ENCODE measurements around the gene KDM4B.
"Not testable (repeated sequence)": the region's sequence is repeated elsewhere in the genome, so short reads cannot be mapped to it uniquely, and the experiment has no call there.

Gene KDM4B

DNA sequence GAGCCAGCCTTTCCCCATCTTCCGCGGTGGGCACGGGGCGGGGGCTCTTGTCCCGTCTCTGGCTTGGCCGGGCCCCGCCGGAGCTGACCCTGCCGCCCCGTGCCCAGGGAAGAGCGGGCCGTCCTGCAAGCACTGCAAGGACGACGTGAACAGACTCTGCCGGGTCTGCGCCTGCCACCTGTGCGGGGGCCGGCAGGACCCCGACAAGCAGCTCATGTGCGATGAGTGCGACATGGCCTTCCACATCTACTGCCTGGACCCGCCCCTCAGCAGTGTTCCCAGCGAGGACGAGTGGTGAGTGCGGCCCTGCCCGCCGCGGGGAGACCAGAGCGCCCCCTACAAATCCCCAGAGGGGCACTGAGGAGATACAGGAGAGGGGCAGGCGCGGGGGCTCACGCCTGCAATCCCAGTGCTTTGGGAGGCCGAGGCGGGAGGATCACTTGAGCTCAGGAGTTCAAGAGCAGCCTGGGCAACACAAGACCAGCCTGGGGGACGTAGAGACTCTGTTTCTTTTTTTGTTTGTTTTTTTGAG, 27.2 kb upstream of the KDM4B start:
- H3K36me3 ChIP-seq (ENCODE audit: control insufficient read depth, insufficient read depth, low read length), result peaks cover 62% of the 10 kb centered on the region

DNA sequence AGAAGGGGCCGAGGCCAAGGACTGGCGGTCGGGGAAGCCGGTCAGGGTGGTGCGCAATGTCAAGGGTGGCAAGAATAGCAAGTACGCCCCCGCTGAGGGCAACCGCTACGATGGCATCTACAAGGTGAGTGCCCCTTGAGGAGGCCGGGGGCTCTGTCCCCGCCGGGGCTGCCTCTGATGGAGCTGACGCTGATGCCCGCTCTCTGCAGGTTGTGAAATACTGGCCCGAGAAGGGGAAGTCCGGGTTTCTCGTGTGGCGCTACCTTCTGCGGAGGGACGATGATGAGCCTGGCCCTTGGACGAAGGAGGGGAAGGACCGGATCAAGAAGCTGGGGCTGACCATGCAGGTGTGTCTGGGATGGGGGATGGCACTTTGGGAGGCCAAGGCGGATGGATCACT, 18.3 kb upstream of the KDM4B start:
- H3K27ac ChIP-seq (ENCODE audit: low read depth, low read length); H3K9ac ChIP-seq (ENCODE audit: low read length); H3K9me3 ChIP-seq (ENCODE audit: control insufficient read depth, insufficient read depth, low read depth, low read length); H3K27me3 ChIP-seq (ENCODE audit: control insufficient read depth, insufficient read depth, low read length); H3K4me1 ChIP-seq (ENCODE audit: control insufficient read depth, insufficient read depth, low read length); H3K4me3 ChIP-seq (ENCODE audit: low read depth, low read length): not testable (repeated sequence)
- peaks cover 86% of the 10 kb centered on the region for H3K36me3 ChIP-seq (ENCODE audit: control insufficient read depth, insufficient read depth, low read length)

More for the DNA sequence above, 27.2 kb upstream of the KDM4B start:
- not testable (repeated sequence) for H3K4me1 ChIP-seq (ENCODE audit: control insufficient read depth, insufficient read depth, low read length); H3K9me3 ChIP-seq (ENCODE audit: control insufficient read depth, insufficient read depth, low read depth, low read length); H3K27ac ChIP-seq (ENCODE audit: low read depth, low read length); H3K9ac ChIP-seq (ENCODE audit: low read length); H3K4me3 ChIP-seq (ENCODE audit: low read depth, low read length); H3K27me3 ChIP-seq (ENCODE audit: control insufficient read depth, insufficient read depth, low read length)

DNA sequence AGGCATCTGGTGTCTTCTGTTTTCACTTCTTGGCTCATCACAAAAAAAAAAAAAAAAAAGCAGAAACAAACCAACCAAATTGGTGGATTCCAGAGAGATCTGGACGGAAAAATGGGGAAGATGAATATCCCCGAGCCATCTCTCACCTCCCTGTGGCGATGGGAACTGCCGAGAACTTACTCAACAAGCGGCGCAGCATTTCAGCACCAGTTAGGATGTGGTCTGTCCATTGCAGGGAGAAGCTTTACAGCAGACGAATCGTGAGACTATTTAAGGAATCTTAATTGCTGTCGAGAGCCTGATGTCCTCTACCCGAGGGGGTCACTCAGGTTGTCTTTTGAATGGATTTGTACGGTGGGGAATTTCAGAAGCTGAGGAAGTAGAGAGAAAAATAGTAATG, 17.3 kb upstream of the KDM4B start:
- no peak overlapping the region for H3K9ac ChIP-seq (ENCODE audit: low read length)
- no peak overlapping the region for H3K4me3 ChIP-seq (ENCODE audit: low read depth, low read length)

DNA sequence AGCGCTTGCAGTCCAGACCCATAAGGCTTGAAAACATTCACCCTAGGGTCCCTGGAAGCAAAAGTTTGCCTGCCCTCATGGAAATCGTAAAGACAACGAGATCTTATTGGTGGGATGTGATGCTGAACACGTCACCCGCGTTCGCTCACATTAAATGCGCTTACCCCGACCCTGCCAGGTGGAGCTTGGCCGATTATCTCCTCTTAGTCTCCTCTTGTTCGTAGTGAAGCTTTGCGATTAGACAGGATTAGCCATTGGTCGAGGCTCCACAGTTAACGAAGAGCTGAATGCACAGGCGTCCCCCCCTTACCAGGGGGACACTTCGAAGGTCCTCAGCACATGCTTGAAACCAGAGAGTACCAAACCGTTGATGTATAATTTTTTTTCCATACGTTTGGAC, 16.0 kb upstream of the KDM4B start:
- Histone ChIP-seq H3K27me3 (ENCODE audit: control insufficient read depth, insufficient read depth, low read length) (no peaks in the 10 kb centered on the region), H3K4me1 (ENCODE audit: control insufficient read depth, insufficient read depth, low read length) (no peaks in the 10 kb centered on the region), H3K36me3 (ENCODE audit: control insufficient read depth, insufficient read depth, low read length) (peaks cover 84% of the 10 kb centered on the region)

More for the DNA sequence above, 17.3 kb upstream of the KDM4B start:
- Histone ChIP-seq H3K27ac (ENCODE audit: low read depth, low read length) (no peak overlapping the region), H3K27me3 (ENCODE audit: control insufficient read depth, insufficient read depth, low read length) (no peaks in the 10 kb centered on the region), H3K36me3 (ENCODE audit: control insufficient read depth, insufficient read depth, low read length) (peaks cover 85% of the 10 kb centered on the region), H3K9me3 (ENCODE audit: control insufficient read depth, insufficient read depth, low read depth, low read length) (no peaks in the 10 kb centered on the region), H3K4me1 (ENCODE audit: control insufficient read depth, insufficient read depth, low read length) (no peaks in the 10 kb centered on the region)

DNA sequence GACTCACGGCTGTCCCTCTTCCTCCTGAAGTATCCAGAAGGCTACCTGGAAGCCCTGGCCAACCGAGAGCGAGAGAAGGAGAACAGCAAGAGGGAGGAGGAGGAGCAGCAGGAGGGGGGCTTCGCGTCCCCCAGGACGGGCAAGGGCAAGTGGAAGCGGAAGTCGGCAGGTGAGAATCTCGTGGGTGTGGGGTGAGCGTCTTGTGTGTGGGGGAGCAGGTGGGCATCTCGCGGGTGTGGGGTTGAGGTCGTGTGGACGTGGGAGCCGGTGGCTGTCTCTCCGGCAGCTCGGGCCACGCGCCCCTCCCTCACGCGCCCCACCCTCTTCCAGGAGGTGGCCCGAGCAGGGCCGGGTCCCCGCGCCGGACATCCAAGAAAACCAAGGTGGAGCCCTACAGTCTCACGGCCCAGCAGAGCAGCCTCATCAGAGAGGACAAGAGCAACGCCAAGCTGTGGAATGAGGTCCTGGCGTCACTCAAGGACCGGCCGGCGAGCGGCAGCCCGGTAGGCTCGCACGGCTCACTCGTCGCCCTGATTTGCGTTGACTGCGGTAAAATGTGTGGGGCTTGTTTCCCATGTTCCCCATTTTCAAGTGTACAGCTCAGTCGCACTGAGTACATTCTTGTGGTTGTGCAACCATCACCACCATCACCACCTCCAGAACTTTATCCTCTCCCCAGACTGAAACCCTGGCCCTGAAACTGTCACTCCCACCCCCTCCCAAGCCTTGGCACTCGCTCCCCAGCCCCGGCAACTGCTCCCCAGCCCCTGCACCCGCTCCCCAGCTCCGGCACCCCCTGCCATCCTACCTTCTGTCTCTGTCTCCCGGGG, 14.4 kb upstream of the KDM4B start:
- not testable (repeated sequence) for H3K9me3 ChIP-seq (ENCODE audit: control insufficient read depth, insufficient read depth, low read depth, low read length); H3K4me1 ChIP-seq (ENCODE audit: control insufficient read depth, insufficient read depth, low read length); H3K27ac ChIP-seq (ENCODE audit: low read depth, low read length); H3K9ac ChIP-seq (ENCODE audit: low read length); H3K4me3 ChIP-seq (ENCODE audit: low read depth, low read length); H3K27me3 ChIP-seq (ENCODE audit: control insufficient read depth, insufficient read depth, low read length)
- peaks cover 82% of the 10 kb centered on the region for H3K36me3 ChIP-seq (ENCODE audit: control insufficient read depth, insufficient read depth, low read length)

More for the DNA sequence above, 16.0 kb upstream of the KDM4B start:
- H3K4me3 ChIP-seq (ENCODE audit: low read depth, low read length), result no peak overlapping the region
- H3K9ac ChIP-seq (ENCODE audit: low read length), result no peak overlapping the region
- H3K27ac ChIP-seq (ENCODE audit: low read depth, low read length), result no peak overlapping the region
- no peaks in the 10 kb centered on the region for H3K9me3 ChIP-seq (ENCODE audit: control insufficient read depth, insufficient read depth, low read depth, low read length)

DNA sequence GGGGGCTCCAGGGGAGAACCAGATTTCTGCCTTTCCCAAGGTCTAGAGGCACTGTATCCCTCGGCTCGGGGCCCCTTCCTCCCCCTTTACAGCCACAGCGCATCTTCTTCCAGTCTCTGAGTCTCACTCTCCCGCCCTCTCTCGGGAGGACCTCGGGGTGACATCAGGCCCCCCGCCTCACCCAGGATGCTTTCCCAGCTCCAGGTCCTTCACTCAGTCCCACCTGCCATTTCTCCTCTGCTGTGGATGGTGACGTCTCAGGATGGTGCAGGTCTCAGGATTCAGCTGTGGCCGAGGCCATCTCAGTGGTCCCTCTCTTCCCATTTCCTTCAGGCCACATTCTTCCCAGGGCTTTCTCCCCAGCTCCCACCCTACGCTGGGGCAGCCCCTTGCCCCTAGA, 13.6 kb upstream of the KDM4B start:
- H3K27me3 ChIP-seq (ENCODE audit: control insufficient read depth, insufficient read depth, low read length), result no peaks in the 10 kb centered on the region
- H3K27ac ChIP-seq (ENCODE audit: low read depth, low read length), result no peak overlapping the region
- no peak overlapping the region for H3K9ac ChIP-seq (ENCODE audit: low read length)
- no peaks in the 10 kb centered on the region for H3K9me3 ChIP-seq (ENCODE audit: control insufficient read depth, insufficient read depth, low read depth, low read length)
- H3K4me3 ChIP-seq (ENCODE audit: low read depth, low read length), result no peak overlapping the region
- H3K4me1 ChIP-seq (ENCODE audit: control insufficient read depth, insufficient read depth, low read length), result no peaks in the 10 kb centered on the region
- H3K36me3 ChIP-seq (ENCODE audit: control insufficient read depth, insufficient read depth, low read length), result peaks cover 82% of the 10 kb centered on the region

DNA sequence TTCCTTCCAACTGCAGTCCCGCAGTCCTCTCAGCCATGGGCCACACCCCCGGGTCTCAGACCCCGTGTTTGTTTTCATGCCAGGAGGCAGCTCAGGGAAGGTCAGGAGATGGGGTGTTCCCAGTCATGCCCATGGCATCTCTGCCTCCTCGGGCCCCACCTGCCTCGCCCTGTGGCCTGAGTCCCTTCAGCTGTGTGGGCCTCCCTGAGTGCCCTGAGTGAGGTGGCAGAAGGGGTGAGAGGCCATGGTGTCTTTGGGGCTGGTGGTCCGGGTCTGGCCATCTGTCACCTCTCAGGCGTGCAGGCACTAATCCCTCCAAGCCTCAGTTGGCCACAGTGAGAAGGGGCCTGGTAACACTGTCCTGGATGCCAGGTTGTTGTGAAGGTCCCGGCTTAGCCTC, 10.9 kb upstream of the KDM4B start:
- H3K27ac ChIP-seq (ENCODE audit: low read depth, low read length), result no peak overlapping the region

DNA sequence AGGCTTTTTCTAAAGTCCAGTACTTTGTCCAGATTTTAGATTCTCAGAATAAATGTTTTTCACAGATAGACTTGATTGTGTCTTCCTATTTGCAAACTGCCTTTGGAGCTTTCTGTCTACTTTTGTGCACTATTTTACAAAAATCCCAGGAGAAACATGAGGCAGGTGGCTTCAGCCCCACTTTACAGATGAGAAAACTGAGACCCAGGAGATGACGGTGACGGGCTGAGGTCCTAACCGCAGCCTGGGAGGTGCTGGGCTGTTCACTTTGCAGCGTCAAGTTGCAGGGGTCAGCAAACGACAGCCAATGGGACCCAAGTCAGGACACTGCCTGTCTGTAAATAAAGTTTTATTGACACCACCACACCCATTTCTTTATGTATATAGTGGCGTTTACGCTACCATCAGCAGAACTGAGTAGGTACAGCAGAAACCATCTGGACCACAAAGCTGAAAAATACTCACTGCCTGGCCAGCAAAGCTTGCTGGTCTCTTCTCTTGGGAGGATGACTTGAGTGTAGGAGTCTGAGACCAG, 6.8 kb upstream of the KDM4B start:
- Histone ChIP-seq H3K27ac (ENCODE audit: low read depth, low read length) (no peak overlapping the region), H3K4me1 (ENCODE audit: control insufficient read depth, insufficient read depth, low read length) (no peaks in the 10 kb centered on the region), H3K27me3 (ENCODE audit: control insufficient read depth, insufficient read depth, low read length) (no peaks in the 10 kb centered on the region), H3K36me3 (ENCODE audit: control insufficient read depth, insufficient read depth, low read length) (peaks cover 39% of the 10 kb centered on the region), H3K4me3 (ENCODE audit: low read depth, low read length) (no peak overlapping the region), H3K9ac (ENCODE audit: low read length) (no peak overlapping the region), H3K9me3 (ENCODE audit: control insufficient read depth, insufficient read depth, low read depth, low read length) (no peaks in the 10 kb centered on the region)

More for the DNA sequence above, 10.9 kb upstream of the KDM4B start:
- no peaks in the 10 kb centered on the region for H3K27me3 ChIP-seq (ENCODE audit: control insufficient read depth, insufficient read depth, low read length)
- H3K9ac ChIP-seq (ENCODE audit: low read length), result no peak overlapping the region
- H3K4me3 ChIP-seq (ENCODE audit: low read depth, low read length), result no peak overlapping the region
- peaks cover 76% of the 10 kb centered on the region for H3K36me3 ChIP-seq (ENCODE audit: control insufficient read depth, insufficient read depth, low read length)
- H3K4me1 ChIP-seq (ENCODE audit: control insufficient read depth, insufficient read depth, low read length), result no peaks in the 10 kb centered on the region
- no peaks in the 10 kb centered on the region for H3K9me3 ChIP-seq (ENCODE audit: control insufficient read depth, insufficient read depth, low read depth, low read length)

DNA sequence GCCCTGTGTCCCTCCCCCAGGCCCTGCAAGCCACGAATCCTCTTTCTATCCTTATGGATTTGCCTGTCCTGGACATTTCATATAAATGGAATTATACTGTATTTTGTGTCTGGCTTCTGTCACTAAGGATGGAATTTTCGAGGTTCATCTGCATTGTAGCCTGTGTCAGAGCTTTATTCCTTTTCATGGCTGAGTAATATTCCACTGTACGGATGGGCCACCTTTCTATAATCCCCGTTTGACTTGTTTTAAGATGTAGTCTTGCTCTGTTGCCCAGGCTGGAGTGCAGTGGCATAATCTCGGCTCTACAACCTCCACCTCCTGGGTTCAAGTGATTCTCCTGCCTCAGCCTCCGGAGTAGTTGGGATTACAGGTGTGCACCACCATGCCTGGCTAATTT, 3.9 kb upstream of the KDM4B start:
- no peak overlapping the region for H3K9ac ChIP-seq (ENCODE audit: low read length)
- H3K27ac ChIP-seq (ENCODE audit: low read depth, low read length), result no peak overlapping the region
- H3K4me1 ChIP-seq (ENCODE audit: control insufficient read depth, insufficient read depth, low read length), result peaks cover 6% of the 10 kb centered on the region
- no peaks in the 10 kb centered on the region for H3K9me3 ChIP-seq (ENCODE audit: control insufficient read depth, insufficient read depth, low read depth, low read length)
- H3K4me3 ChIP-seq (ENCODE audit: low read depth, low read length), result no peak overlapping the region
- H3K27me3 ChIP-seq (ENCODE audit: control insufficient read depth, insufficient read depth, low read length), result no peaks in the 10 kb centered on the region
- peaks cover 19% of the 10 kb centered on the region for H3K36me3 ChIP-seq (ENCODE audit: control insufficient read depth, insufficient read depth, low read length)

DNA sequence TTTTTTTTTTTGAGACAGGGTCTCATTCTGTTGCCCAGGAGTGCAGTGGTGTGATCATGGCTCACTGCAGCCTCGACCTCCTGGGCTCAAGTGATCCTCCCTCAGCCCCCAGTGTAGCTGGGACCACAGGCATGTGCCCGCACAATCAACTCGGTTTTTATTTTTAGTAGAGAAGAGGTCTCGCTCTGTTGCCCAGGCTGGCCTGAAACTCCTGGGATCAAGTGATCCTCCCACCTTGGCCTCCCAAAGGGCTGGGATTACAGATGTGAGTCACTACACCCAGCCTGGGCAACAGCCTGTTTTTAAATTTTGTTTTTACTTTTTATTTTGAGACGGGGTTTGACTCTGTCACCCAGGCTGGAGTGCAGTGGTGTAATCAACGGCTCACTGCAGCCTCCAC, 2.3 kb upstream of the KDM4B start:
- H3K27me3 ChIP-seq (ENCODE audit: control insufficient read depth, insufficient read depth, low read length), result no peaks in the 10 kb centered on the region
- no peak overlapping the region for H3K9ac ChIP-seq (ENCODE audit: low read length)
- peaks cover 20% of the 10 kb centered on the region for H3K4me1 ChIP-seq (ENCODE audit: control insufficient read depth, insufficient read depth, low read length)
- no peak overlapping the region for H3K27ac ChIP-seq (ENCODE audit: low read depth, low read length)
- H3K4me3 ChIP-seq (ENCODE audit: low read depth, low read length), result no peak overlapping the region
- no peaks in the 10 kb centered on the region for H3K9me3 ChIP-seq (ENCODE audit: control insufficient read depth, insufficient read depth, low read depth, low read length)
- H3K36me3 ChIP-seq (ENCODE audit: control insufficient read depth, insufficient read depth, low read length), result peaks cover 12% of the 10 kb centered on the region

DNA sequence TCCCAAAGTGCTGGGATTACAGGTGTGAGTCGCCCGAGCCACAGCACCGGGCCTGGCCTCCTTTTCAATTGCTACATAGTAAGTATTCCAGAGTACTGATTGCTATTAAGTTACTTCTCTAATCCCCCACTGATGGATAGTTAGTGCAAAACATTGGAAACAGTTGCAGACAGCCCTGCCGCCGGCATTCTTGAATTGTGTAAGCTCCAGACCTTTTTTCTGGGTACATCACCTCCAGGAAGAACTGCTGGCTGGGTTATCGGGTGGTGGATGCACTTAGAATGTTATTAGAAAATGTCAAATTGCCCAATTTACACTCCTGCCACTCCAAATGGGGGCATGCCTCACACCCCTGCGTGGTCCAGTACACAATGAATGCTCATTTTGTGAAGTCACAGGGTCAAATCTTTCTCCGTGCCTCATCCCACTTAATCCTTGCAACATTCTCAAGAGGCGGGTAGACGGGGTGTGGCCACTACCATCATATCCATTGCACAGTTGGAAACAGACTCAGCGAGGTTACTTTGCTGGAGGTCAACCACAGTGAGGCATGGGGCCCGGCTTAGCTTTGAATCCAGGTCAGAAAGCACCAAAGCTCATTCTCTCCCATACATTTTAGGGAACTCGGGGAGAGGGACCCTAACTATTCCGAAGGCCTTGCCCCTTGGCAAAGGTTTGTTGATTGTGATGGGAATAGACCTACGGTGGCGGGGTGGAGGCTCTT, 1.0 kb upstream of the KDM4B start:
- H3K9ac ChIP-seq (ENCODE audit: low read length), result no peak overlapping the region
- peak overlapping the region; percentile 51 for H3K4me3 ChIP-seq (ENCODE audit: low read depth, low read length)
- peaks cover 2% of the 10 kb centered on the region for H3K36me3 ChIP-seq (ENCODE audit: control insufficient read depth, insufficient read depth, low read length)
- H3K4me1 ChIP-seq (ENCODE audit: control insufficient read depth, insufficient read depth, low read length), result peaks cover 21% of the 10 kb centered on the region
- H3K27ac ChIP-seq (ENCODE audit: low read depth, low read length), result no peak overlapping the region
- H3K9me3 ChIP-seq (ENCODE audit: control insufficient read depth, insufficient read depth, low read depth, low read length), result no peaks in the 10 kb centered on the region
- no peaks in the 10 kb centered on the region for H3K27me3 ChIP-seq (ENCODE audit: control insufficient read depth, insufficient read depth, low read length)
